Effector CD8-positive, alpha-beta T cell (primary cell): Measurements from ENCODE around the gene RAB6C.
"Not testable (repeated sequence)": the region's sequence is repeated elsewhere in the genome, so short reads cannot be mapped to it uniquely, and the experiment has no call there.

Experiments used
- DNase-seq: peaks from one replicate; lab custom pipeline; 2025; lab: John Stamatoyannopoulos, UW

RAB6C gene

GRCh38 chr2:129996657-129997237 is 17.3 kb downstream of the RAB6C start:
- DNase-seq, result not testable (repeated sequence)

- not testable (repeated sequence) for DNase-seq
Measured at GRCh38 chr2:129998771-129999170, 19.3 kb downstream of the RAB6C start.

GRCh38 chr2:130005862-130006261 is 26.4 kb downstream of the RAB6C start:
- not testable (repeated sequence) for DNase-seq

- not testable (repeated sequence) for DNase-seq
Measured at GRCh38 chr2:130016701-130017100, 37.2 kb downstream of the RAB6C start.

- no peak for DNase-seq
Measured at GRCh38 chr2:130019402-130019801, 39.9 kb downstream of the RAB6C start.

GRCh38 chr2:130020069-130020468 is 40.6 kb downstream of the RAB6C start:
- DNase-seq, result not testable (repeated sequence)

GRCh38 chr2:130025931-130026330 is 46.5 kb downstream of the RAB6C start:
- DNase-seq, result not testable (repeated sequence)
